ENCODE data around the gene NEURL2. TPM values are rescaled to one million over a fixed set of nuclear protein-coding genes. Genes with fewer than 3 reads are reported as not detected.

NEURL2 gene
- total RNA-seq, 4 donors from 2014 or later = 8.5 to 32.0 (median 11.6) TPM

DNA sequence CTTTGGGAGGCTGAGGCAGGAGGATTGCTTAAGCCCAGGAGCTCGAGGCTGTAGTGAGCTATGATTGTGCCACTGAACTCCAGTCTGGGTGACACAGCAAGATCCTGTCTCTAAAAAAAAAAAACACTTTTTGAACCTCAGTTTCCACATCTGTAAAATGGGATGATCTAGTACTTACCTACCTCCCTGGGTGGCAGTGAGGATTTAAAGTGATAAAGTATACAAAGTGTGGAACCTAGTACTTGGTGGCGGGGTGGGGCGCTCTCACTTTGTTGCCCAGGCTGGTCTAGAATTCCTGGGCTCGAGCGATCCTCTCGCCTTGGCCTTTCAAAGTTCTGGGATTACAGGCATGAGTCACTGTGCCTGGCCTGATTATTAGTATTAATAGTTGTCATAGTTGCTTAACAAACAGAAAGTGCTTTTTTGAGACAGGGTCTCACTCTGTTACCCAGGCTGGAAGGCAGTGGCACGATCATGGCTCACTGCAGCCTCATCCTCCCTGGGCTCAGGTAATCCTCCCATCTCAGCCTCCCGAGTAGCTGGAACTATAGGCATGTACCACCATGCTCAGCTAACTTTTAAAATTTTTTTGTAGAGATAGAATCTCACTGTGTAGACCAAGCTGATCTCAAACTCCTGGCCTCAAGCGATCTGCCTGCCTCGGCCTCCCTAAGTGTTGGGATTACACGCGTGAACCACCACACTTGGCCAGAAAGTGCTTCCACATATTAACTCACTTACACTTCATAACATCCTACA is 27.9 kb upstream of the NEURL2 start:
- ATAC-seq (ENCODE audit: low FRiP score) (no peak), DNase-seq (ENCODE audit: low spot score) (no peak)
- TF ChIP-seq, protein P1, sequence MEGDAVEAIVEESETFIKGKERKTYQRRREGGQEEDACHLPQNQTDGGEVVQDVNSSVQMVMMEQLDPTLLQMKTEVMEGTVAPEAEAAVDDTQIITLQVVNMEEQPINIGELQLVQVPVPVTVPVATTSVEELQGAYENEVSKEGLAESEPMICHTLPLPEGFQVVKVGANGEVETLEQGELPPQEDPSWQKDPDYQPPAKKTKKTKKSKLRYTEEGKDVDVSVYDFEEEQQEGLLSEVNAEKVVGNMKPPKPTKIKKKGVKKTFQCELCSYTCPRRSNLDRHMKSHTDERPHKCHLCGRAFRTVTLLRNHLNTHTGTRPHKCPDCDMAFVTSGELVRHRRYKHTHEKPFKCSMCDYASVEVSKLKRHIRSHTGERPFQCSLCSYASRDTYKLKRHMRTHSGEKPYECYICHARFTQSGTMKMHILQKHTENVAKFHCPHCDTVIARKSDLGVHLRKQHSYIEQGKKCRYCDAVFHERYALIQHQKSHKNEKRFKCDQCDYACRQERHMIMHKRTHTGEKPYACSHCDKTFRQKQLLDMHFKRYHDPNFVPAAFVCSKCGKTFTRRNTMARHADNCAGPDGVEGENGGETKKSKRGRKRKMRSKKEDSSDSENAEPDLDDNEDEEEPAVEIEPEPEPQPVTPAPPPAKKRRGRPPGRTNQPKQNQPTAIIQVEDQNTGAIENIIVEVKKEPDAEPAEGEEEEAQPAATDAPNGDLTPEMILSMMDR (IDR thresholded peaks at IDR 0.05) = no peak

DNA sequence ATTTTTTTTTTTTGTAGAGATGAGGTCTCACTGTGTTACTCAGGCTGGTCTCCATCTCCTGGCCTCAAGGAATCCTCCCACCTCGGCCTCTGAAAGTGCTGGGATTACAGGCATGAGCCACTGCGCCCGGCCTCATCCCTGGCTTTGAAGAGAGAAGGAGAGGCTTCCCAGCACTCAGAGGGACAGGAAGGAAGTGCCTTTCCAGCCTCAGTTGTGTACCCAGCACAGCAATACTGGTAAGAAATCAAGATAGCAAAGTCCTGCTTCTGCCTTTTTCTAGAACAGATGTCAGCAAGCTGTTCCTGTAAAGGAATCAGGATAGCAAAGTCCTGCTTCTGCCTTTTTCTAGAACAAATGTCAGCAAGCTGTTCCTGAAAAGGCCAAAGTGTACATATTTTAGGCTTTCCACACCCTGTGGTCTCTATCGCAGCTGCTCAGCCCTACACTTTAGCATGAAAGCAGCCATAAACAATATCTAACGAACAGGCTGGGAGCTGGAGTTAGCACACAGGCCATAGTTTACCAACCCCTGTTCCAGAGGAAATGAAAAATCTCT is 27.3 kb upstream of the NEURL2 start:
- DNase-seq (ENCODE audit: low spot score) (no peak), ATAC-seq (ENCODE audit: low FRiP score) (no peak)
- TF ChIP-seq, protein P1 (IDR thresholded peaks at IDR 0.05) = no peak

DNA sequence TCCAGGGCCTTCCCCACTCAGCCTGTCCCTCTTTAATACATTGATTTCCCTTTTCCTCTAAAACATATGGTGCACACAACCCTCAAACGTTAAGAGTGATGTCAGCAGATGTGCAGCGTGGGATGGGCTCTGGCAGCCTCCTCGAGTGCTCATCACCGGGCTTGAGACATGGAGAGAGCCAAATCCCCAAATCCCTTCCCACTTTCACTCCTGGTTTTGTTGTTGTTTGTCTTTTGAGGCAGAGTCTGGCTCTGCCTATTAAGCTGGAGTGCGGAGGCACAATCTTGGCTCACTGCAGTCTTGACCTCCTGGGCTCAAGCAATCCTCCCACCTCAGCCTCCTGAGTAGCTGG is 26.8 kb upstream of the NEURL2 start:
- no peak for DNase-seq (ENCODE audit: low spot score)
- TF ChIP-seq, protein P1 (IDR thresholded peaks at IDR 0.05) = no peak

DNA sequence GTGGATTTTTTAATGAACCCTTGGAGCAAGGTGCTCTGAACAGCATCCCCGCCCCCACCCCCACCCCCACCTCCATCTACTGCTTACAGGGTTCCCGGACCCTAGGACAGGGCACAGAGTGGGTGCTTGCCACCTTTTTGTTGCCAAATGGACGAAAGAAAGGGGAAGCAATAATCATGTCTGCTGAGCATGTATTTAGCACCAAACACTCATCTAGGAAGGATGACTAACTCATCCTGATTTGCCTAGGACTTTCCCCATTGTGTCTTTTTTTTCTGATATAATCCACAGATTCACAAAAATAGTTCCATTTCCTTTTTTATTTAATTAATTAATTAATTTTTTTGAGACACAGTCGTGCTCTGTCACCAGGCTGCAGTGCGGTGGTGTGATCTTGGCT is 22.1 kb upstream of the NEURL2 start:
- TF ChIP-seq, protein P1 (IDR thresholded peaks at IDR 0.05) = no peak
- DNase-seq (ENCODE audit: low spot score) (no peak), ATAC-seq (ENCODE audit: low FRiP score) (no peak)

More for the DNA sequence above, 26.8 kb upstream of the NEURL2 start:
- ATAC-seq (ENCODE audit: low FRiP score) = peak; percentile 24

DNA sequence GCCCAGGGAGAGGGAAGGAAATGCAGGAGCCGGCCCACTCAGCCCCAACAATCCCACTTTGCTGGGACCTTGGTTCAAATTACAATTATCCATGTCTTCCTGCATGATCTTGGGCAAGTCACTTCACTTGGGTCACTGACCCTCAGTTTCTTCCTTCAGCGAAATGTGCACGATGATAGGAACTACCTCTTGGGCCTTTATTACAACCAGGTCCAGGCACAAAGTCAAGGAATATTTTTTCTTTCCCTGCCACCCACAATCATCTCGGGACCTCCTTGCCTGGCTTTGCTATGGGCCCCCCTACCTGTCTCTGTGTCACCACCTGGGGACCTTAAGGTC is 21.3 kb upstream of the NEURL2 start:
- TF ChIP-seq, protein P1 (IDR thresholded peaks at IDR 0.05) = no peak
- ATAC-seq (ENCODE audit: low FRiP score) (no peak), DNase-seq (ENCODE audit: low spot score) (no peak)

DNA sequence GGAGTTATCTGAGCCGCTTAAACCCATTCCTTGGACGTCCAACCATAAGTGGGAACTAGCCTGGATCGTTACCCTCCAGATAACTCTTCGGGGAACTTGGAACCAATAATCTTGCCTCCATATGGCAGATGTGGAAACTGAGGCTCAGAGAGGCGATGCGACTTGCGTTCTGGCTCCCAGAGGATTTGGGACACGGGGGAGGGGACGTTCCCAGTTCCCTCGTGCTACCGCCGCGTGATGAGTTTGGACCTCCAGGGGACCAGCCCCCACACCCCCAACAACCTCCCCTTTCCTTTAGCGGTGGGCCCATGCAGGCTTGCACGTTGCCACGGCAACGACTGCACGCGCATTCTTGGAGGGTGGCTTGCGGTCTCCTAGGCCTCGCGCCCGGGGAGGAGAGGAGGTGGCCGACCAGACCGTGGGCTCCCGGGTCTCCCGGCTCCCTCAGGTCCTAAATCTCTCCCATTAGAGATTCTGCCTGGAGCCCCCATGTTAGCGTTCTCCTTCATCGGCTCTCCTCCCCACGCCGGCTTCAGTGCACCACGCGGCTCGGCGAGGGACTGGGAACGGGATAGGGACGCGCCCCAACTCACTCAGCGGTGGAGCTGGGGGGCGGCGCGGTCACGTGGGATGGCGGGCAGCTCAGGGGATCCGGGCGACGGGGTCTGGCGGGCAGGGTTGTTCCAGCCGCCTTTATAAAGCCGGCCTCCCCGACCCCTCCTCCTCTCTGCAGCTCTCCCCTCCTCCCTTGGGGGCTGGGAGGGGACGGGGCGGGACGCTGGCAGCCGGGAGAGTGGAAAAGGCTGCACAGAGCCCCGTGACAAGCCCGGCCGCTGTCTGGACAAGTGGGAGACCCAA is 20.7 kb upstream of the NEURL2 start, which contains the start of gene PLTP:
TSS of gene PLTP (minus strand) at position 670 of the 858 bp plus-strand sequence. CDS start 703 bp downstream, outside the sequence.
- ATAC-seq (ENCODE audit: low FRiP score) = peak; percentile 33
- TF ChIP-seq, protein P1 (IDR thresholded peaks at IDR 0.05) = no peak
- no peak for DNase-seq (ENCODE audit: low spot score)

Data from omental fat pad (tissue), 4 donors.